GM12878 (cell line): ENCODE measurements around the gene NCKAP5. TPM values are rescaled to one million over a fixed set of nuclear protein-coding genes. Genes with fewer than 3 reads are reported as not detected.

Experiments
- ATAC-seq: fragments of 200-7000 bp; cut with Tn5 transposase; 3 replicates; pipeline ENCODE4 v1.9.1; 2020; ENCODE audit warnings: mild to moderate bottlenecking, moderate library complexity
- BruUV-seq: library from RNA; stranded (reverse); fragments of 400-500 nt; replicated peaks from 2 replicates; lab custom pipeline; 2021; lab: Mats Ljungman, UMichigan
- CTCF ChIA-PET: fragments of 300-600 bp; sonication (Branson Sonifier 250); formaldehyde crosslinking; extraction: SDS; loops from one replicate; lab custom pipeline; 2021; ENCODE audit warnings: inconsistent platforms; lab: Yijun Ruan, JAX
- POLR2A ChIA-PET: fragments of 350-600 bp; formaldehyde crosslinking; extraction: SDS; loops from one replicate; lab custom pipeline; 2021; ENCODE audit warnings: inconsistent platforms; lab: Charles Lee
- RAD21 ChIA-PET: fragments of 300-600 bp; sonication (Branson Sonifier 250); formaldehyde crosslinking; loops from one replicate; lab custom pipeline; 2023; ENCODE audit warnings: antibody characterized with exemption; ENCODE audit not compliant: unreplicated experiment; lab: Charles Lee
- SMC1A ChIA-PET: fragments of 300-600 bp; sonication (Branson Sonifier 250); formaldehyde crosslinking; loops from one replicate; lab custom pipeline; 2023; ENCODE audit not compliant: unreplicated experiment, uncharacterized antibody; lab: Charles Lee
- DNase-seq: peaks from one replicate; pipeline ENCODE4 v3.0.0-alpha.2; 2011; ENCODE audit warnings: low read depth, low spot score
- FAIRE-seq: peaks from 3 replicates; lab custom pipeline; 2011; peaks lifted over from hg19 to GRCh38; lab: Jason Lieb, UNC
- H2AFZ ChIP-seq: 2 replicates; pipeline ENCODE4 v1.6.0; 2011; ENCODE audit warnings: low read depth, low read length, control low read depth; ENCODE audit not compliant: control insufficient read depth
- H3K27ac ChIP-seq: 2 replicates; pipeline ENCODE4 v1.5.1; 2011; ENCODE audit warnings: control low read depth; ENCODE audit not compliant: control insufficient read depth, insufficient read depth
- H3K27me3 ChIP-seq, 2 experiments: replicated peaks in 1 of 2; 2 replicates each; pipeline versions ENCODE4 v1.6.0 to v1.6.1; 2011; ENCODE audit warnings: low read length in 1 of 2; ENCODE audit not compliant: control insufficient read depth in 2 of 2, insufficient read depth in 2 of 2
- H3K36me3 ChIP-seq, 2 experiments: 2 replicates each; pipeline ENCODE4 v1.5.1; 2011; ENCODE audit warnings: low read length in 1 of 2; ENCODE audit not compliant: control insufficient read depth in 2 of 2, insufficient read depth in 2 of 2
- H3K4me1 ChIP-seq: 2 replicates; pipeline ENCODE4 v1.6.1; 2011; ENCODE audit warnings: mild to moderate bottlenecking, low read length, moderate library complexity, mixed read lengths; ENCODE audit not compliant: control insufficient read depth, insufficient read depth
- H3K4me2 ChIP-seq: 2 replicates; pipeline ENCODE4 v1.6.0; 2011; ENCODE audit warnings: control low read depth; ENCODE audit not compliant: control insufficient read depth, insufficient read depth
- H3K4me3 ChIP-seq: fragments of 200-600 bp; sonication (generic); 2 replicates; pipeline ENCODE4 v1.5.1; 2016
- H3K79me2 ChIP-seq: 2 replicates; pipeline ENCODE4 v1.6.0; 2011; ENCODE audit warnings: low read length; ENCODE audit not compliant: control insufficient read depth, insufficient read depth
- H3K9ac ChIP-seq: 2 replicates; pipeline ENCODE4 v1.8.0; 2011; ENCODE audit warnings: low read length, control low read depth, mixed read lengths; ENCODE audit not compliant: control insufficient read depth, insufficient read depth
- H3K9me3 ChIP-seq: replicated peaks from 3 replicates; pipeline ENCODE4 v1.5.1; 2011; ENCODE audit warnings: mild to moderate bottlenecking, low read length; ENCODE audit not compliant: control insufficient read depth, insufficient read depth
- H4K20me1 ChIP-seq: 2 replicates; pipeline ENCODE4 v1.6.0; 2011; ENCODE audit not compliant: control insufficient read depth, insufficient read depth
- HSF1 ChIP-seq: fragments of 150-350 bp; IDR thresholded peaks from 2 replicates; pipeline ENCODE4 v1.6.1; 2014; ENCODE audit warnings: mild to moderate bottlenecking, low read depth, low read length
- IKZF1 ChIP-seq: fragments of 450-650 bp; conservative IDR thresholded peaks from 2 replicates; pipeline ENCODE4 v1.6.1; 2017; ENCODE audit warnings: antibody characterized with exemption, mild to moderate bottlenecking
- SKIL ChIP-seq: fragments of 450-650 bp; IDR thresholded peaks from 2 replicates; pipeline ENCODE4 v1.6.1; 2017; ENCODE audit warnings: mild to moderate bottlenecking, low read depth, inconsistent platforms; ENCODE audit not compliant: poor library complexity, severe bottlenecking
- WGBS: methylation state at CpG from one replicate; pipeline ENCODE4 v1.1.6; 2016; ENCODE audit warnings: low lambda C conversion rate; ENCODE audit not compliant: insufficient replicate concordance, insufficient coverage; ENCODE audit errors: missing lambda C conversion rate; 5-methylcytosine and 5-hydroxymethylcytosine counted together
- in situ Hi-C: fragments of 300-500 bp; cut with MboI; formaldehyde crosslinking; loops from 9 replicates; pipeline ENCODE4 v1.14.3; 2018; ENCODE audit warnings: mixed read lengths
- intact Hi-C: fragments of 100-400 bp; cut with micrococcal nuclease; formaldehyde crosslinking; loops from one replicate; pipeline ENCODE4 v1.14.2; 2022; ENCODE audit not compliant: unreplicated experiment
- polyA plus RNA-seq, 11 experiments: library from polyadenylated mRNA; depleted of rRNA in 4 of 11; unstranded in 6 of 11; stranded (reverse) in 5 of 11; fragments of >200 nt; fragmentation: Nextera tagmentation in 4 of 11; fragmentation: Illumina TruSeq in 1 of 11; extraction: Ambion mirVana in 4 of 11; extraction: Trizol in 1 of 11; gene quantifications; 1 replicate in 1 of 11; 2 replicates in 10 of 11; pipeline versions ENCODE4 v1.2.1 to v1.2.3, GENCODE V29; 2011 to 2016; ENCODE audit warnings: inconsistent platforms in 2 of 11, missing spikeins in 2 of 11, low read depth in 1 of 11
- total RNA-seq, 4 experiments: library from RNA; depleted of rRNA in 3 of 4; stranded (reverse); fragments of >200 nt in 3 of 4; fragmentation: Illumina TruSeq in 1 of 4; extraction: Trizol in 1 of 4; gene quantifications; 2 replicates each; pipeline versions ENCODE4 v1.2.1 to v1.2.3, GENCODE V29; 2013 to 2021

NCKAP5 gene
- total and polyA plus RNA-seq, 10 of the 15 experiments (the other 5 are each of a cell fraction or from before 2014, with no cell fraction given) = 0.06 to 0.44 (median 0.16) TPM

GRCh38 chr2:132963161-132963560 lies 605.1 kb downstream of the NCKAP5 start:
- no peaks in the 10 kb centered on the region for H3K27me3 ChIP-seq
- POLR2A ChIA-PET = no interaction called here
- H4K20me1 ChIP-seq = no peaks in the 10 kb centered on the region
- H3K79me2 ChIP-seq = no peaks in the 10 kb centered on the region
- H3K9me3 ChIP-seq = no peaks in the 10 kb centered on the region
- WGBS = 0% methylated on average over 2 of the region's 2 CpGs
- no peak overlapping the region for H2AFZ ChIP-seq
- no peak for ATAC-seq
- in situ Hi-C loops = no loop called here
- no peak overlapping the region for H3K27ac ChIP-seq
- no peak overlapping the region for H3K9ac ChIP-seq
- TF ChIP-seq SKIL (no peak), IKZF1 (no peak), HSF1 (no peak)
- TF ChIP-seq, all 136 proteins: peak for 0
- no peak for DNase-seq
- SMC1A ChIA-PET = interaction anchor here (1.1 to 6.5 kb wide), 3 partner anchors 11 to 29 kb away, joined by 3 to 36 read pairs (median 15); no protein-coding TSS in a partner anchor
- FAIRE-seq = no peak
- intact Hi-C loops = no loop called here
- BruUV-seq = no TSS peak
- no peaks in the 10 kb centered on the region for H3K36me3 ChIP-seq
- no peaks in the 10 kb centered on the region for H3K4me1 ChIP-seq
- RAD21 ChIA-PET = no interaction called here
- CTCF ChIA-PET = no interaction called here
- no peak overlapping the region for H3K4me2 ChIP-seq
- H3K4me3 ChIP-seq = no peak overlapping the region
